Measurements from ENCODE around the gene DDX1.
A peak's percentile ranks its signal among the peaks of the same experiment; 100 is the strongest.

The DDX1 gene

GRCh38 chr2:15630121-15630977 is 38.7 kb downstream of the DDX1 start:
- peak; percentile 8 for DNase-seq

GRCh38 chr2:15630978-15631719 is 39.5 kb downstream of the DDX1 start:
- DNase-seq = no peak

DNA sequence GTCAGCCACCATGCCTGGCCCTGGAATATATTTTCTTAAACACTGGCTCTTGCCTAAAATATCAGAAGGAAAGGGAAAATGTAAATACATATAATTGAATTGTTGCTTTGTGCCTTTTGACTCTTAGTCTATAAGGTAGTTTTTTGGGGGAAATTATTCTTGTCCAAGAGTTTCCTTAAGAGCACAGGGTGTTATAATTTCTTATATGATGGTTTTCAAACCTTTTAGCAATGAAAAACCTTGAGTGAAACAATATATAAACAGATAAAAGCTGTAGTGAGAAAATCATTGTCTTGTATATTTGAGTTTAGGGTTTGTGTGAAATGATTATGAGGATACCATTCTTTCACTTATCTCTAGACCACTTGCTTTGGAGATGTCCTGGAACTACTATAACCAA is 40.2 kb downstream of the DDX1 start:
- no peak for DNase-seq

DNA sequence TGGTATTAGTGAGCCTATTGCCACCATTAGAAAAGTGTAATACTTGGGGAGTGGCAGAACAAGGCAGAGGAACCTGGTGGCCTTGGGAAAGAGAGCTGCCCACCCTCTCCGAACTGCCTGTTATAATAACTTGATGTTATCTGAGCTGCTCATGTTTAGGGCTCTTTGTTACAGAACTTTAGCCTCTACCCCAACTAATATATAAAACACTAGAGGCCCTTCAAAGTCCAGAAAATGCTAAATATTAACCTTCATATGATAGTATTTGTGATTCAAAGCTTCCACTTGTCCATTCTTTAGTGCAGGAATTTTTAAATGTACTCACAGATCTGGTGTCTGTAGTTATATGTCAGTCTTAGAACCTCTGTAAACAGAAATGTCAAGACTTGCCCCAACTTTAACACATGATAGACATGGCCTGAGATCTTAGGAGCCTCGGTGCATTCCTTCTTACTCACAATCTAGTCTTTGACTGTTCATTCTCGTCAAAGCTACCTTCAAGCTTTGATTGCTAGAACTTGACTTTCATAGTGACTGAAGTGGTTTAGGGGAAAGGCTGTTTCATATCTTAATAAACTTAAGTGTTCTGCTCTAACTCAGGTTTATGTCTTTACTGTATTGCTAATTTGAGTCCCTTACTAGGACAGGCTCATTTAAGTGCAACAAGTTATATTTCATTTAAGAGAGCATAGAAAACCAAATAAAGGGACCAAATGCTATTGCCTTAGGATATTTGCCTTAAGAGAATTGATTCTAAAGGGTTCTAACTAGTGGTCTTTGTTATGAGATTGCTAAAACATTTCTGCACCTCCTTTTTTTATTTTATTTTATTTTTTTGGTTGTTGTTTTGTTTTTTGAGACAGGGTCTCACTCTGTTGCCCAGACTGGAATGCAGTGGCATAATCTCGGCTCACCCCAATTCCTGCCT is 41.6 kb downstream of the DDX1 start:
- DNase-seq = no peak

DNA sequence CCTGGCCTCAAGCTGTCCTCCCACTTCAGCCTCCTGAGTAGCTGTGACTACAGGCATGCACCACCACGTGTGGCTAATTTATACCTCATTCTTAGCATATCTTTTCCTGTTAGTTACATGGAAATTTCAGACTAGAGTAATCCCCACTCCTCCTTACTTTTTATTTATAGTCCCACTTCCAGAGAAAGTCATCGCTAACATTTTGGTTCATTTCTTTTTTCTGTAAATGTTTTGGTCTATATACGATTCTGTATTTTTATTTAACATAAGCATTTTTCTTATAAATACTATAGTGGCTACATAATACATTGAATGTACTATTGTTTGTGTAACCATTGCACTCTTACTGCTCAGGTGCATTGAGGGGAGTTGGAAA is 42.3 kb downstream of the DDX1 start:
- no peak for DNase-seq

DNA sequence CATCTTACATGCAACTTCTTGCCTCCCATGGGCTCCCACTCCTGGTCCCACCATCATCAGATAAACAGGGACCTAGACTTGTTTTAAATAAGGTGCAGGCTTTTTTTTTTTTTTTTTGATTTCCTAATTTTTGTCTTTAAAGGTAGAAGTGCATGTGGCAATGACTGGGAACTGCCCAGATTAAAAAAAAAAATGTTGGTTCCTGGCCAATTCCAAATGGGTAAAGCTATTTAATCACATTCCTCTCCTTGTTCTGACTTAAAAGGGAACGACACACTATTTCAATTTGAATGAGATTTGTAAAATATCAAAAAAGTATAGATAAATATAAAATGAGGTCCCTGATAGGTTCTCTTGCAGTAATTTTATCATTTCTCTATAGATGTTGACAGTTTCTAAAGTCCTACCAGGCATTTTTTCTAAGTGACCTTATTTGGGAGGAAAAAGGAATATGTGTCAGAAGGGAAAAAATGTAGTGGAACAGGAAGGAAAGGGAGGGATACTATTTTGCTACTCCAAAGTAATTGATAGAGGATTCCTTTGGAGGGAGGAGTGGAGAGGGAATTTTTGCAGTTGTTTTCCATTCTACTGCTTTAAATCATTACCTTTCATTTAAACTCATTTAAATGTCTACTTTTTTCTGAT is 43.3 kb downstream of the DDX1 start:
- DNase-seq = no peak

GRCh38 chr2:15636972-15637785 is 45.5 kb downstream of the DDX1 start:
- DNase-seq = peak; percentile 94

DNA sequence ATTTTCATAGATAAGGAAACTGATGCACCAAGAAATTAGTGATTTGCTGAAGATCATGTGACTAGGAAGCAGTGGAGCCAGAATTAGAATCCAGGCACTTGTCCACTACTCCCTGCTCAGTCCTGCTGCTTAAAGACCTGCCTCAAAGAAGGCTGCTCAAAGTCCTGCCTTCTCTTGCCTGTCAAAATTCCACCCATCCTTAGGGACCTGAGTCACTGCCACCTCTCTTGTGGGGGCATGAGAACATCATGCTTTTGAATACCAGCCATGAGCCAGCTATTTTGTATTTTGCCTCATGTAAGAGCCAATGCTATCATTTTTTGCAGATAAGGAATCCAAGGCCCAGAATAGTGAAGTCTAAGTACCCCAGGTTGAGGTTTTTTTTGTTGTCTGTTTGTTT is 47.1 kb downstream of the DDX1 start:
- no peak for DNase-seq

- DNase-seq = no peak
Measured at GRCh38 chr2:15639323-15640251, 47.9 kb downstream of the DDX1 start.

GRCh38 chr2:15640261-15640711 is 48.6 kb downstream of the DDX1 start:
- peak; percentile 42 for DNase-seq

- DNase-seq = no peak
Measured at GRCh38 chr2:15640784-15641183, 49.1 kb downstream of the DDX1 start.

DNA sequence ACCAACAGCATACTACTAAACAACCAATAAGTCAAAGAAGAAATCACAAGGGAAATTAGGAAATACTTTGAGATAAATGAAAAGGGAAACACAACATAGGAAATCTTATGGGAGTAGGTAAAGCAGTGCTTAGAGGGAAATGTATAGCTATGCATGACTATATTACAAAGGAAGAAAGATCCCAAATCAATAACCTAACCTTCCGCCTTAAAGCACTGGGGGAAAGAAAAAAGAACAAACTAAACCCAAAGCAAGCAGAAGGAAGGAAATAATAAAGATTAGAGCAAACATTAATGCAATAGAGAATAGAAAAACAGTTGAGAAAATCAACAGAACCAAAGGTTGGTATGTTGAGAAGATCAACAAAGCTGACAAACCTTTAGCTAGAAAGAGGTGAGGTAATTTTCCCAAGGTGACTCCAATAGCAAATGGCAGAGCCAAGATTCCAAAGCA is 49.9 kb downstream of the DDX1 start:
- DNase-seq = no peak

GRCh38 chr2:15642011-15642814 is 50.5 kb downstream of the DDX1 start:
- no peak for DNase-seq

DNA sequence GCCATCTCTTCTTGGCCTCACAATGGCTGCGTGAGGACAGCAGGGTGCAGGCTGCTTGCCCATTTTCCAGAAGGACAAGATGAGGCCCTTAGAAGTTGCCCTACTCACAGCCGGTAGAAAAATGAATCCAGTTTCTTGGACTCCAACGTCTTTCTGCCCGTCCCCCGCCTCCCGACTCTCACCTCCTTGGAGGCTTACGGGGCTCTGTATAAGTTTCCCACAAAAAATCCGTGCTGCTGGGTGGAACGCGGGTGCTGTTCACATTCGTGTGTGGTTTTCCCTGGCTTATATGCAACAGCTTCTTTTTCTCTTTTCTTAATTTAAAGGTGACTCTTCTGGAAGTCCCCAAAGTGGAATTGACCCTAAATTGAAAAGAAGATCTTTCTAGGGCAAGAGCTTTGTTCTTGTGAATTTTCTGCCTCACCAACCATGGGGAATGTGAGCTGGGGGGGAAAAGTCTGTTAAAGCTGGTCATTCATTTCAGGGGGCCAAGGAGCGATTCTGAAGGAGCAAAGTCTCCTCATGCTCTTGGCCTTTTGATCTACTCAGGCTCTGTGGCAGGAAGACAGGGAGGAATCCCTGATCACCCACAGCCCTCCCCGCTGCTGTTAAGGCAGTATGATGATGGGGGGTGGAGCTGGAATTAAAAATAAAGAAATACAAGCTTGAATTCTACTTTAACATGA is 51.3 kb downstream of the DDX1 start:
- DNase-seq = peak; percentile 86

GRCh38 chr2:15643791-15644585 is 52.3 kb downstream of the DDX1 start:
- DNase-seq = peak; percentile 27

GRCh38 chr2:15645300-15645699 is 53.6 kb downstream of the DDX1 start:
- DNase-seq = no peak

DNA sequence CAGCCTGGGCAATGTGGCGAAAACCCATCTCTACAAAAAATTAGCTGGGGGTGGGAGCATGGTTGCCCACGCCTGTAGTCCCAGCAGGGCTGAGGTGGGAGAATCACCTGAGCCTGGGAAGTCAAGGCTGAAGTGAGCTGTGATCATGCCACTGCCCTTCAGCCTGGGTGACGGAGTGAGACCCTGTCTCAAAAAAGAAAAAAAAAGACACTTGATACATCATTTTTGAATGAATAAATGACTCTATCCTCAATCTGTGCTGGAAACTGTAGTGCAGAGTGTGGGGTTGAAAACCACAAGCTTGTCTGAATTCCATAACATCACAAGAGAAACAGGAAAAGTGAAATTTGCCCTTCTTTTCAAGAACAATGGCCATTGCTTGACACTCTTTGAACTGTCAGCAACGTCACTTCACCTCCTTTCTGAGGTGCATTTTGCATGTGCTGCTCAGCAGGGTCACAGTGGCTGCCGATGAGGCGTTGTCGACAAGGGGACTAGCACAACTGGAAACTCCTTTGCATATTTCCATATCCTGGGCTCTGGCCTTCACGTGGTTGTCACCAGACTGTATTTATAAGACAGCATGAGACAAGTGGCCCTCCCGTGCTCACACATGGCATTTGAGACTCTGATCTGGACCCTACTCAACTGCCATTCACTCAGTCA is 54.2 kb downstream of the DDX1 start:
- DNase-seq = no peak
